ENCODE measurements around the gene GLS. TPM values are rescaled to one million over a fixed set of nuclear protein-coding genes. Genes with fewer than 3 reads are reported as not detected.

GLS gene
- total RNA-seq, 2 donors from 2014 or later = 47.2 to 99.3 TPM

DNA sequence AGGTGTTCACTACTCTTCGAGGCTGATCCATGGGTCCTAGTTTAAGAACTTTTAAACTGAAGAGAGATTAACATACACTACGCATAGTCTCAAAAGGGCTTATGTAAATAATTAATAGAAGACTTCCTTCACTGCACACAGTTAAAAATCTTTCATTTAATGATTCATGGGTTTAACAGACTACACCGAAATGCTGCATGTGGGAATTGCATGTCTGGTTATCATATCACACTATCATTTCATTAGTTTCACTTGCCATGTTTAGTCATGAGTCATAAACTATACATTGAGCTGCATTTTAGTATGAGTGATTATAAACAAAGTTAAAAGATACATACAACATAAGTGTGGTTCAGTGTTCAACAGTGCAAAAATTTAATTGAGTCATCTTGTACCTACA lies 31.2 kb downstream of the GLS start:
- Mint-ChIP-seq H3K9me3 (no peaks in the 10 kb centered on the region), H3K27me3 (ENCODE audit: insufficient read depth) (no peaks in the 10 kb centered on the region), H3K27ac (no peak overlapping the region), H3K4me1 (no peaks in the 10 kb centered on the region), H3K4me3 (no peak overlapping the region), H3K36me3 (ENCODE audit: low read depth) (peaks cover 40% of the 10 kb centered on the region)
- Histone ChIP-seq H3K27me3 (ENCODE audit: control insufficient read depth, insufficient read depth, low read length, poor library complexity, severe bottlenecking) (no peaks in the 10 kb centered on the region), H3K4me3 (ENCODE audit: low read length) (no peak overlapping the region), H3K4me1 (ENCODE audit: control insufficient read depth, insufficient read depth, low read length) (no peaks in the 10 kb centered on the region), H3K36me3 (ENCODE audit: control insufficient read depth, insufficient read depth, low read length) (peaks cover 76% of the 10 kb centered on the region), H3K9me3 (ENCODE audit: control insufficient read depth, low read length) (no peaks in the 10 kb centered on the region), H3K27ac (ENCODE audit: low read depth, low read length) (no peak overlapping the region), H3K9ac (ENCODE audit: extremely low read depth, low read length, poor library complexity, severe bottlenecking) (no peak overlapping the region)
- TF ChIP-seq, protein P1, sequence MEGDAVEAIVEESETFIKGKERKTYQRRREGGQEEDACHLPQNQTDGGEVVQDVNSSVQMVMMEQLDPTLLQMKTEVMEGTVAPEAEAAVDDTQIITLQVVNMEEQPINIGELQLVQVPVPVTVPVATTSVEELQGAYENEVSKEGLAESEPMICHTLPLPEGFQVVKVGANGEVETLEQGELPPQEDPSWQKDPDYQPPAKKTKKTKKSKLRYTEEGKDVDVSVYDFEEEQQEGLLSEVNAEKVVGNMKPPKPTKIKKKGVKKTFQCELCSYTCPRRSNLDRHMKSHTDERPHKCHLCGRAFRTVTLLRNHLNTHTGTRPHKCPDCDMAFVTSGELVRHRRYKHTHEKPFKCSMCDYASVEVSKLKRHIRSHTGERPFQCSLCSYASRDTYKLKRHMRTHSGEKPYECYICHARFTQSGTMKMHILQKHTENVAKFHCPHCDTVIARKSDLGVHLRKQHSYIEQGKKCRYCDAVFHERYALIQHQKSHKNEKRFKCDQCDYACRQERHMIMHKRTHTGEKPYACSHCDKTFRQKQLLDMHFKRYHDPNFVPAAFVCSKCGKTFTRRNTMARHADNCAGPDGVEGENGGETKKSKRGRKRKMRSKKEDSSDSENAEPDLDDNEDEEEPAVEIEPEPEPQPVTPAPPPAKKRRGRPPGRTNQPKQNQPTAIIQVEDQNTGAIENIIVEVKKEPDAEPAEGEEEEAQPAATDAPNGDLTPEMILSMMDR (conservative IDR thresholded peaks at IDR 0.05) = no peak
- WGBS, 2 experiments (ENCODE audit: insufficient coverage in 1 of 2, insufficient read length in 1 of 2) = 86% methylated on average over 3 of the region's 3 CpGs; no CpG with 5 or more reads in 1 of the 2 experiments
- no peak for DNase-seq

DNA sequence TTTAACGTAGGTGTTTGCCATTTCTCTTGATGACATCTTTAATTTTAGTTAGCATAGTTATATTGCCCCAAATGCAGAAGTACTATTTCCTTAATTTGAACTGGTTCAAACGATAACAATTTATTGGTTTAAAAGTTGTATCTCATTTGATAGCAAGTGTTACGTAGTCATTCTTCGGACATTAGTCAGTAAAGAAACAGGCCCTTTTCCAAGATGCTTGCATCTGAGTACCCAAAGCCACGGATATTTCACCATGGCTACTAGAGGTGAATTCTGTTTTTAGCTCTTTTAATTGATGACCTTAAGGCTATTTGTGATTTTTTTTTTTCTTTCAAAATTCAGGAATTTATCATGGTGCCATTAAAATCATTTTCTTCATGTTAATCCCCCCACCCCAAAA lies 32.1 kb downstream of the GLS start:
- Histone ChIP-seq H3K27me3 (ENCODE audit: control insufficient read depth, insufficient read depth, low read length, poor library complexity, severe bottlenecking) (no peaks in the 10 kb centered on the region), H3K4me3 (ENCODE audit: low read length) (no peak overlapping the region), H3K4me1 (ENCODE audit: control insufficient read depth, insufficient read depth, low read length) (no peaks in the 10 kb centered on the region), H3K27ac (ENCODE audit: low read depth, low read length) (no peak overlapping the region), H3K9me3 (ENCODE audit: control insufficient read depth, low read length) (no peaks in the 10 kb centered on the region), H3K36me3 (ENCODE audit: control insufficient read depth, insufficient read depth, low read length) (peaks cover 82% of the 10 kb centered on the region), H3K9ac (ENCODE audit: extremely low read depth, low read length, poor library complexity, severe bottlenecking) (no peak overlapping the region)
- H3K27me3 Mint-ChIP-seq (ENCODE audit: insufficient read depth) = no peaks in the 10 kb centered on the region
- 97 to 98% methylated on average over 3 to 5 of the region's 5 CpGs for WGBS, 2 experiments (ENCODE audit: insufficient coverage in 1 of 2, insufficient read length in 1 of 2)
- no peak overlapping the region for H3K27ac Mint-ChIP-seq
- no peak for DNase-seq
- H3K36me3 Mint-ChIP-seq (ENCODE audit: low read depth) = peaks cover 43% of the 10 kb centered on the region
- no peaks in the 10 kb centered on the region for H3K9me3 Mint-ChIP-seq
- TF ChIP-seq, protein P1 (conservative IDR thresholded peaks at IDR 0.05) = no peak
- H3K4me1 Mint-ChIP-seq = no peaks in the 10 kb centered on the region
- H3K4me3 Mint-ChIP-seq = no peak overlapping the region

GRCh38 chr2:190913725-190914124 lies 33.1 kb downstream of the GLS start:
- Mint-ChIP-seq H3K36me3 (ENCODE audit: low read depth) (peaks cover 47% of the 10 kb centered on the region), H3K4me3 (no peak overlapping the region), H3K27ac (no peak overlapping the region), H3K4me1 (no peaks in the 10 kb centered on the region), H3K27me3 (ENCODE audit: insufficient read depth) (no peaks in the 10 kb centered on the region), H3K9me3 (no peaks in the 10 kb centered on the region)
- H3K27me3 ChIP-seq (ENCODE audit: control insufficient read depth, insufficient read depth, low read length, poor library complexity, severe bottlenecking) = no peaks in the 10 kb centered on the region
- H3K9ac ChIP-seq (ENCODE audit: extremely low read depth, low read length, poor library complexity, severe bottlenecking) = no peak overlapping the region
- H3K36me3 ChIP-seq (ENCODE audit: control insufficient read depth, insufficient read depth, low read length) = peaks cover 80% of the 10 kb centered on the region
- no peaks in the 10 kb centered on the region for H3K4me1 ChIP-seq (ENCODE audit: control insufficient read depth, insufficient read depth, low read length)
- H3K9me3 ChIP-seq (ENCODE audit: control insufficient read depth, low read length) = no peaks in the 10 kb centered on the region
- TF ChIP-seq, protein P1 (conservative IDR thresholded peaks at IDR 0.05) = no peak
- no peak overlapping the region for H3K4me3 ChIP-seq (ENCODE audit: low read length)
- H3K27ac ChIP-seq (ENCODE audit: low read depth, low read length) = no peak overlapping the region
- DNase-seq = no peak

Measured in endodermal cell (in vitro differentiated cells).